Activated naive CD8-positive, alpha-beta T cell treated with anti-CD3 and anti-CD28 coated beads, Interleukin-2, amount 50 U/mL, for 16 hours (primary cell): ENCODE results near the gene MYO18B.

Experiments used
- DNase-seq: peaks from one replicate; pipeline ENCODE4 v3.0.0-alpha.2; 2020; ENCODE audit warnings: low read depth, low spot score

Gene MYO18B

GRCh38 chr22:25822344-25822743, 80.4 kb downstream of the MYO18B start:
- no peak for DNase-seq

- no peak for DNase-seq
Measured at GRCh38 chr22:25823276-25823675, 81.3 kb downstream of the MYO18B start.

DNA sequence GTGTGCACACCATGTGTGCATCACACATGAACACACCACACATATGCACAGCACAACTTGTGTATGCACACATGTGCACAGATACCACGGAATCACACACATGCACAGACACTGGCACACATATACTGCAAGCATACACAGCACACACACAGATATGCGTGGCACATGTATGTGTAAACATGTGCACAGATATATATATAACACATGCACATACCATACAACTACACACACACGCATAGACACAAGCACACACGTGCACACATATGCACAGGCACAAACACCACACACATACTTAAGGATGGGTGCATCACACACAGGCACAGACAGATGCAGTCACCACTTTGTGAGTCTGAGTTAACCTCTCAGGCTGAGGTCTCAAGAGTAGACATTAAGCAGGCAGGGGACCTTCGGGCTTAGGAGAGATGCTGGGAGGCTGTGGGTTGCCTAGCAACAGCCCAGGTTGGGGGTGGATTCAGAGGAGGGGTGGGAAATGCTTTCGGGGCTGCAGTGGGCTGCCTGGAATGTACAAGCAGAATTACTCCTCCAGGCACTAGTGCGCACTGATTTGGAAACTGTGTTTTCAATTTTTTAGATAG, 82.9 kb downstream of the MYO18B start:
- no peak for DNase-seq

- no peak for DNase-seq
Measured at GRCh38 chr22:25827415-25827814, 85.4 kb downstream of the MYO18B start.

GRCh38 chr22:25828422-25828821, 86.4 kb downstream of the MYO18B start:
- DNase-seq: no peak

- no peak for DNase-seq
Measured at GRCh38 chr22:25829237-25829636, 87.2 kb downstream of the MYO18B start.

- no peak for DNase-seq
Measured at GRCh38 chr22:25829808-25830777, 88.1 kb downstream of the MYO18B start.

- no peak for DNase-seq
Measured at GRCh38 chr22:25833091-25833490, 91.1 kb downstream of the MYO18B start.

DNA sequence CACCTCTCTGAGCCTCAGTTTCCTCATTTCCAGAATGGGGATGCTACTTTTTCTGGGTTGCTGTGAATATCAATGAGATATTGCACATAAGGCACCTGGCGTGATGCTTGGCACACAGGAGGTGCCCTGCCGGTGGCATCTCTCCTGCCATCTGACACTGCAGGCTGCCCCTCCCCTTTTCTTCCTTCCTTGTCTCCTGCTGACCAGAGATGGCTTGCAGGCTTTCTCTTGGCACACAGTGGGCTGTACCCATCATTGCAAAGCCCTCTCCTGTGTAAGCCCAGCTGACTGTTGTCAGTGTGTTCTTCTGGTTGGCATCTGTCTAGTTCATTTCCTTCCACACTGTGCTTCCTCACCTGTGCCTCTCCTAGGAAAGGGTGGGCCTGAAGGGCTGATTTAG, 91.7 kb downstream of the MYO18B start:
- DNase-seq: no peak

- DNase-seq: no peak
Measured at GRCh38 chr22:25834490-25834889, 92.5 kb downstream of the MYO18B start.

- no peak for DNase-seq
Measured at GRCh38 chr22:25835348-25835747, 93.4 kb downstream of the MYO18B start.

DNA sequence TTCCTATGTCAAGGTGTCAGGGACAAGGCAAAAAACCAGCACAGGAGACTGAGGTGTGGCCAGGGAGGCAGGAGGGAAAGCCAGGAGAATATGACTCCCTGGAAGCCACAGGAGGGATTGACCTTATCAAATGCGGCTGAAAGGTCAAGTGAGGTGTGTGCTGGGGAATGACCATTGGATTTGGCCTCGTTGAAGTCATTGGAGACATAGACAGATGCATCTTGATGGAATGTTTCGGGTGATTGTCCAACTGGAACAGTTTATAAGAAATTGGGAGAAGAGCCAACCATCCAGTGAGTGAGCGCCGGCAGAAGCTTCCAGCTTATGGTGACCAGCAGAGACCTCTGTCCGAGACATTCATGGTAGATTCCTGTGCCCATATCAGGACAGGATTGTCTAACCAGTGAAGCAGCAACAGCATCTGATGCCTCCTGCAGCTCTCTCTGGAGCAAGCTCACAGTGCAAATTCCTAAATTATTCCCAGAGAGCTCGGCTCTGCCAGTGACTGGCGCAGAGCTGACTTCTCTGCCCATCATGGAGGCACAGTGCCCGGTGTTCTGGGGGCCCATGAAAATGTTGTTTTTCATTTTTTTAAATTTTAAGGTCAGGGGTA, 95.4 kb downstream of the MYO18B start:
- DNase-seq: no peak

- no peak for DNase-seq
Measured at GRCh38 chr22:25838960-25839741, 97.2 kb downstream of the MYO18B start.

- DNase-seq: no peak
Measured at GRCh38 chr22:25839755-25840154, 97.8 kb downstream of the MYO18B start.

DNA sequence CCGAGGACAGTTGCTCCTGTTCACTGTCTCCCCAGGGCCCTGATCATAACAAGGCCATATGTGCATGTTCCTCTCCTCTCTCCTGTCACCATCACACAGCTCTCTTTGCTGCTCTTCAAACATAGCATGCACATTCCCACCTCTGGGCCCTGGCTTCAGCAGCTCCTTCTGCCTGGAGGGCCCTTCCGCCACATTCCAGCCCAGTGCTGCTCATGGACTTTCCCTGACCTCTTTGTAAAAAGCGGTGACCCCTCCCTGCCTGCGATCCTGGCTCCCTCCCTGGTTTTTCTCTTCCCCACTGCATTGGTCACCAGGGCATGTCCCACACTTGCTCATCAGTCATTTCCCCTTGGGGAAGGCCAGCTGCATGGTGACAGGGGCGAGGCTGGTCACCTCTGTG, 98.2 kb downstream of the MYO18B start:
- DNase-seq: no peak

DNA sequence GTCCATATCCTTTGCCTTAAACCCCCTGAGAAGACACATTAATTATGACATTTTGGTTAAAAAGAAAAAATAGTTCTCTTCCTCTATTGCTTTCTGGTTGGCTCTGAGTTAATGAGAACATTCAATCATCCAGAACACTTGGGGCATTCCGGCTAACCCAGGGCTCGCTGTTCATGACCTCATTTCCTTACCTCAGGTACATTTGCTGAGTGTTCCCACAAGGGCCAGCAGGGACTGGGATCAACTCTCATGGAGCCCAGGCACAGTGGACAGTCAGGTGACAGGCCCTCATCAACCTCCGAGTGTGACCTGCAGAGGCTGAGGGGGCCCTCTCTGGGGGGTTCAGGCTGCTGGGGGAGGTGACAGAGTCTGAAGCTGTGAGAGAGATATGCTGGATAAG, 98.9 kb downstream of the MYO18B start:
- no peak for DNase-seq

DNA sequence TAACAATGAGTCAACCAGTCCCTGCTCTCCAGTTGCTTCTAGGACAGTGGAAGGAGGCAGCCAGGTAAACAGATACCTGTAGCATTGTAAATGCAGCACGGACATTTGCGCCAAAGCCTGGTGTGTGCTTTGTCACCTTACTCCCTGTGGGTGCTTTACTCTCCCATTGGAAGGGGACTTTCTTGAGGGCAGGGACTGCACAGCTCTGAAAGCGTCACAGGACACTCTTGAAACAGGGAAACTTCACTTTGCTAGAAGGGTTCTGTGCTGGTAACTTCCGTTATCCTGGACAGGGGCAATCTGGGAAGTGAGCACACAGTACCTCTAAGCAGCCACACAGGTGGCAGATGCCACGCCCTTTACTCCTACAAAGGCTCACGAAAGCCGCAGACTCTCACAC, 99.8 kb downstream of the MYO18B start:
- DNase-seq: no peak

GRCh38 chr22:25843660-25844405, 101.8 kb downstream of the MYO18B start:
- no peak for DNase-seq

GRCh38 chr22:25844601-25845000, 102.6 kb downstream of the MYO18B start:
- no peak for DNase-seq

DNA sequence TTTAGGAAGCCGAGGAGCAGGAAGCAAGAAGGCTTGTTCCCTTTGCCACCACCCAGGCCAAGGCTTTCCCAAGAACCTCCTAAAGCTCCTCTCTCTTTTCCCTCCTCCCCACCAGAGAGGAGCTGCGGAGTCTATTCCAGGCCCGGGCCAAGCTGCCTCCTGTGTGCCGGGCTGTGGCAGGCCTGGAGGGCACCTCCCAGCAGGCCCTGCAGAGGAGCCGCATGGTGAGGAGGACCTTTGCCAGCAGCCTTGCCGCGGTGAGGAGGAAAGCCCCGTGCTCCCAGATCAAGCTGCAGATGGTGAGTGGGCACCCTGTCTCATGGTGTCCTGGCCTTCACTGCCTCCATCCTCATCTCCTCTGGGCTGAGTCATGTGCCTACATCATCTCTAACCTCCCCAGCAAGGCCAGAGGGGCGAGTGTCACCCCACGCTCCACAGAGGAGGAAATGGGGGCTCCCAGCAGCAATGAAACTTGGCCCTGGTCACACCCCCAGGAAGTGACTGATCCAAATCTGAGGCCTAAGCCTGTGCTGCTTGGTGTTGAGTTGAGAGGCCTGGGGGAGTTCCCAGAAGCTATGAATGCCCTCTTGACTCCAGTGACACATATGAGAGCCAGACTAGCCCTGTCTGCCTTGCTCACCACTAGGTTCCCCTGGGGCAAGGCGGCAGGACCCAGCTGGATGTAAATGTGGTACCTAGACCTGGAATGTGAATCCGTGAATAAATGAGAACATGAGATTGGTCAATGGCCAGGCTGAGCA, 104.2 kb downstream of the MYO18B start:
- no peak for DNase-seq
